GM10266 (cell line): Measurements from ENCODE around the gene DPP10.

Source experiments
- DNase-seq: peaks from one replicate; pipeline ENCODE4 v3.0.0; 2012; ENCODE audit errors: extremely low spot score
- TF ChIP-seq, protein P1 (sequence below): IDR thresholded peaks from 2 replicates; pipeline ENCODE4 v1.5.1; 2012; ENCODE audit warnings: mild to moderate bottlenecking, low read depth; ENCODE audit not compliant: control insufficient read depth, insufficient read depth; ENCODE audit errors: missing control alignments

The DPP10 gene

DNA sequence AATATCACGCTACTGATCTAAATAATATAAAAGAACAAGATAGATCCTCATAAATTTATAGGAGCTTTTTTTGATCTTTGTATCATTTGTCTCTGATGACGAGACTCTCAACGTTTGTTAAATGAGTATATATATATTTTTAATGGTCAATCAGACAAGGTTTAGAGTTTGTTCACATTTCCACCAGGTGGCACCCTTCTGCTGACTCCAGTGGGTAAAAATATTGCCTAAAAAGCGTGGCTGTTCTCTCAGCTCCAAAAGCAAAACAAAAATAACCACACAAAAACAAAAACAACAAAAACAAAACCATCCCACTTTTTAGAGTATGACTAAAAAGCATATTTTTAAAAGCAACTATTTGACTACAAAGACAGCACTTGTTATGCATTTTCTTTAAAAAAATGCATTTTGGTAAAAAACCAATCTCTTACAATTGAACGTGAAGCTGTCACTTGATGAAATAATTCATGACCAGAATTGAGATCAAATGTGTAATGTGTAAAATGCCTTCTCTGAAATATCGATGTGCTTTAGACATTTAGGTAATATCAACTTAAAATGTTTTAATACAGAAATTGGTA, 723.2 kb downstream of the DPP10 start:
- TF ChIP-seq, protein P1, sequence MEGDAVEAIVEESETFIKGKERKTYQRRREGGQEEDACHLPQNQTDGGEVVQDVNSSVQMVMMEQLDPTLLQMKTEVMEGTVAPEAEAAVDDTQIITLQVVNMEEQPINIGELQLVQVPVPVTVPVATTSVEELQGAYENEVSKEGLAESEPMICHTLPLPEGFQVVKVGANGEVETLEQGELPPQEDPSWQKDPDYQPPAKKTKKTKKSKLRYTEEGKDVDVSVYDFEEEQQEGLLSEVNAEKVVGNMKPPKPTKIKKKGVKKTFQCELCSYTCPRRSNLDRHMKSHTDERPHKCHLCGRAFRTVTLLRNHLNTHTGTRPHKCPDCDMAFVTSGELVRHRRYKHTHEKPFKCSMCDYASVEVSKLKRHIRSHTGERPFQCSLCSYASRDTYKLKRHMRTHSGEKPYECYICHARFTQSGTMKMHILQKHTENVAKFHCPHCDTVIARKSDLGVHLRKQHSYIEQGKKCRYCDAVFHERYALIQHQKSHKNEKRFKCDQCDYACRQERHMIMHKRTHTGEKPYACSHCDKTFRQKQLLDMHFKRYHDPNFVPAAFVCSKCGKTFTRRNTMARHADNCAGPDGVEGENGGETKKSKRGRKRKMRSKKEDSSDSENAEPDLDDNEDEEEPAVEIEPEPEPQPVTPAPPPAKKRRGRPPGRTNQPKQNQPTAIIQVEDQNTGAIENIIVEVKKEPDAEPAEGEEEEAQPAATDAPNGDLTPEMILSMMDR, result peak; percentile 45
- DNase-seq, result no peak

DNA sequence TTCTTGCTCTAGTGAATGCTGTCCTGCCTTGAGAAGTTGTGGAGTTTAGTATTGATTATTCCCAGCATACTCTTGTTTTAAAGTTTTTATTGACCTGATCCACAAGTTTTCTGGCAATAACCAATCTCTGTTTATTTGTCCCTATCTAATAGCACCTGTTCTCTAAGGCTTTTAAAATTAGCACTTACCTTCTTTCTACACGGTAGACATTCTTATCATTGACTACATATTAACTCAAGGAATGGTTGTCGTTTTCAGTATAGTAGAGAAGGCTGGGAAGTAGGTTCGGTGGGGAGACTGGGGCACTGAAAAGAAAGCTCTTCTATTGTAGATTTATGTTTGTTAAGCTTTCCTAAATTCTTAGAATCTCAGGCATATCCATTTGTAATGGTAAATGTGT, 726.0 kb downstream of the DPP10 start:
- no peak for DNase-seq
- TF ChIP-seq, protein P1, result no peak

DNA sequence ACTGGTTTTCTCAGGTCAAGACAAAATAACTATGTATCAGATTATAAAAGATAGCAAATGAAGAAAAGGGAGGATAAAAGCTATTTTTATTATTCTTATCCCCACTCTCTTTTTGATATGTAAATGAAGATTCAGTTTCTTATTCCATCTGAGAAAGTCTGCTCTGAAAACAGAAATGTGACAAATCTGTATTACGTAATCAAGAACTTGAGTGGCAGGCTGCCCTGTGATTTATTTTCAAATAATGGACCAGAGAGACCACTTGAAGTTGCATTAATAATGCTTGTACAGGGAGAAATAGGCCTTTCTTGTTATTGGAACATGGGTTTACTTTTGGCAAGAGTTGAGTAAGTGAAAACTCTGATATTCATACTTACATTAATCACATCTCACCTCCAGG, 727.4 kb downstream of the DPP10 start:
- TF ChIP-seq, protein P1, result no peak
- DNase-seq, result no peak

DNA sequence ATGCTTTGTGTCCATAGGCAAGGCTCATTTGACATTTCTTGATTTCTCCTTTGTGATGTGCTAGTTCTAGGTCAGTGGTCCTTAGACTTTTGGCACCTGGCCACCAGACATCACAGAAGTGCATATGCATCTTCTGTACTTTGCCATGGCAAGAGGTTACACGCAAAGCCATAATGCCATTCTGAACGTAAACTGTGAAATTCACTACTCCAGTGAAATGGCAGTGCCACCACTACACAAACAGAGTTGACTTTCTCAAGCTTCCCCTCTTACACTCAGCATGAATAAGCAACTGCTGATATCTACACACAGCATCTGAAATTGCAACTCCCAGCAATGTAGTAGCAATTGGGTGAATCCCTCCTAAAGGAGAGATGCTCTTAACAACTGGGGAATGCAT, 729.3 kb downstream of the DPP10 start:
- DNase-seq, result no peak
- TF ChIP-seq, protein P1, result no peak

DNA sequence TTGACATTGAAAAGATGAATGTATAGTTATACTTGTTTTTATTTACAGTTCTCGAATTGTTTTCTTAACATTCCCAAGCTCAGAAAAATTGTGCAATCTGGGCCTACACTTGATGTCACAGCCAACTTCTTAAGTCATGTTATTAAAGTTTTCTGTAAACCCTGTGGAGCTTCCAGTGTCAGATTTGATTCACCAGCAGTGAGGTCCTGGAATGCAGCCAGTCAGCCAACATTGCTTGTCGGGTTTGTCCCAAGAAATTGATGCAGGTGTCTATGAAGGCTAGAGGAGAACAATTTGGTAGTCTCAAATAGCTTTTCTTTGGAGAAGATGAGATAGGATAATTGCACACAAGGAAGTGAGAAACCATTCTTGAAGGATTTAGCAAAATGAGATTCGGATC, 732.2 kb downstream of the DPP10 start:
- TF ChIP-seq, protein P1, result no peak
- no peak for DNase-seq

DNA sequence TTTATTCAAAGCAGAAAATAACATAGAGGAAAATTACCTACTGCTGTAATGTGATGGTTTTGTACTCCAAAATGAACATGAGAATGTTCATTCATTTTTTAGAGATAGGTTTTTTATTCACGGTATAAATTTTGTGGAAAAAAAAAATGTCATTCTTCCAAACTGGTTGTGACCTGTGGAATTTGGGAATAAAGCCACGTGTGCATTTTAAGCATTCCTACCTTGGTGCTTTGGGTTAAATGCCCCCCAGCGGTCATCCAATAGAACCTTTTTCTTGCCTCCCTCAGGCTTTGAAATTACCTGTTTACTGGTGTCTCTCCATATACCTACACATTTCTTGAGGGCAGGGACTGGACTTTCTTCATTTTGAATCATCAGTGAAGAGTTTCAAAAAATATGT, 740.7 kb downstream of the DPP10 start:
- no peak for DNase-seq

DNA sequence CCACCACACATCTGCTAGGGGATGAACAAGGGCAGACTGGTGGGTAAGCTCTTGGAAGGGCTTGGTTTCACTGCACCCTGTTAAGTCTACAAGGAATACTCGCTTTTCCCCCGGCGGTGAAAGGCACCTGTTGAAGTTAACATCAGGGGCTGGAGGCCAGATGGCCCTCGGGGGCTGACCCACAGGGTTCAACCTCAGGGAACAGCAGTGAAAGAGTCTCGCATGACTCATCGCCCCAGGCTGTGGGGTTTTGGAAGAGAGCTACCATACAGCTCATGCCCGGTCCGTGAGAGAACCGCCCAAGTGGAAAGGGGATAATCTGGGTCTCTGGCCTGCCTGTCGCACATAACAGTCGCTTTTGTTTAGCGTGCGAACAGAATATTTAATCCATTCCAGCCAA, 748.0 kb downstream of the DPP10 start:
- no peak for DNase-seq
- TF ChIP-seq, protein P1, result no peak

More for the DNA sequence above, 740.7 kb downstream of the DPP10 start:
- TF ChIP-seq, protein P1, result no peak
